ENCODE data around the gene CLCA1.
A peak's percentile ranks its signal among the peaks of the same experiment; 100 is the strongest.

The CLCA1 gene, protein sequence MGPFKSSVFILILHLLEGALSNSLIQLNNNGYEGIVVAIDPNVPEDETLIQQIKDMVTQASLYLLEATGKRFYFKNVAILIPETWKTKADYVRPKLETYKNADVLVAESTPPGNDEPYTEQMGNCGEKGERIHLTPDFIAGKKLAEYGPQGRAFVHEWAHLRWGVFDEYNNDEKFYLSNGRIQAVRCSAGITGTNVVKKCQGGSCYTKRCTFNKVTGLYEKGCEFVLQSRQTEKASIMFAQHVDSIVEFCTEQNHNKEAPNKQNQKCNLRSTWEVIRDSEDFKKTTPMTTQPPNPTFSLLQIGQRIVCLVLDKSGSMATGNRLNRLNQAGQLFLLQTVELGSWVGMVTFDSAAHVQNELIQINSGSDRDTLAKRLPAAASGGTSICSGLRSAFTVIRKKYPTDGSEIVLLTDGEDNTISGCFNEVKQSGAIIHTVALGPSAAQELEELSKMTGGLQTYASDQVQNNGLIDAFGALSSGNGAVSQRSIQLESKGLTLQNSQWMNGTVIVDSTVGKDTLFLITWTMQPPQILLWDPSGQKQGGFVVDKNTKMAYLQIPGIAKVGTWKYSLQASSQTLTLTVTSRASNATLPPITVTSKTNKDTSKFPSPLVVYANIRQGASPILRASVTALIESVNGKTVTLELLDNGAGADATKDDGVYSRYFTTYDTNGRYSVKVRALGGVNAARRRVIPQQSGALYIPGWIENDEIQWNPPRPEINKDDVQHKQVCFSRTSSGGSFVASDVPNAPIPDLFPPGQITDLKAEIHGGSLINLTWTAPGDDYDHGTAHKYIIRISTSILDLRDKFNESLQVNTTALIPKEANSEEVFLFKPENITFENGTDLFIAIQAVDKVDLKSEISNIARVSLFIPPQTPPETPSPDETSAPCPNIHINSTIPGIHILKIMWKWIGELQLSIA

GRCh38 chr1:86468501-86468977 is at the start of gene CLCA1:
CLCA1 (plus strand) TSS chr1:86468927; CDS start chr1:86468972, 45 bp downstream.
- no peak for DNase-seq

DNA sequence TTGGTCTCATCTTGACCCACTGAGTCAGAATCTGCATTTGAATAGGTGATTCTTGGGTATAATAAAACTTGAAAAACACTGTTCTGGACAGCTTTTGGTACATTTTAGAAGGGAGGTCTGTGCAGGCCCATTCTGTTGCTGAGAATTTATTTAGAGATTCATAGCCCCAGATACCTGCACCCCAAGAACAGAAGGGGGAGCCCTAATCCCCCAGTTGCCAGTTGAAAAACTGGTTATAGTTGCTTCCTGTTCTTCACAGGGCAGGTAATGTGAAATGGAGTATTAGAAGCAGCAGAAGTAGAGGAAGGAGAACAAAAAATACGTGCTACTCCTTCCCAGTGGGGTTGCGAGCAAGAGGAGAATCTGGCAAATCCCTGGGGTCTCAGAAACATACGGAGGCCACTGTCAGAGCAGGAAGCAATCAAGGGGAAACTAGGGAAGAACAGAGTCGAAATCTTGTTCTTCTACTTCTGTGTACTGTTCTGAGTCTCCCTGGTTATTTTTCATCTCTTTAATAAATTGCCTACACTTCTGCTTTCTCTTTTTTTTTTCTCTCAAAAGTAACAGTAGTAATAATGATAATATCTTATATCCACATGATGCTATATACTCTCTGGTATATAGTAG is 49.3 kb upstream of the CLCA1 start:
- peak; percentile 37 for DNase-seq

DNA sequence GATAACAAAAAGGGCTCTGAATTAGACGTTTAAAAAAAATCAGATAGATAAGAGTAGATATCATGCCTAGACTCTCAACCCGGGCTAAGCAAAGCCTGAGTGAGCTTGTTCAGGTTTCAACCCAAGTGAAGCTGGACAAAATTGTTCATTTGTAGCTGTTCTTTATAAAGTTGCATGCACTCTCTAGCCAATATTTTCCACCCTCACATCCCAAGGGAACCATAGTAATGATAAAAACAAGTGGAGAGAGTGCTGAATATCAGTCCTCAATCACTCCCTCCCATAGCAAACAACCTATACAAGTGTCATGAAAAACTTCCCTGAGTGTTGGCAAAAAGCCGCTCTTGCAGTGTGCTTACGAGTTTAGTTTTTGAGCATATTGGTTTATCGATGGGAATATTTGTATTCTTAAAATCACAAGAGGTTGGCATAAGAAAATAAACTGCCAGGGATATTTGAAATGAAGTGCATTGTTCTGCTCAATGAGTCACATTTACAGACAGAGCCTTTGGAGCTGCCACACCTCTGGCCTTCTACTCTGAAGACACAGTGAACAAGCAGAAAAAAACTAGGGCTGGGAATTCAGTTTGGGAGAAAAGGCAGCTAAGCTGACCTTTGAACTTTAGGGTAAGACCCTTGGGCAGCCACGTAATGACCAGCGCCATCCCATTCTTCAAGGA is 47.0 kb upstream of the CLCA1 start:
- DNase-seq = no peak

- DNase-seq = no peak
These were observed 45.3 kb upstream of the CLCA1 start for GRCh38 chr1:86423473-86423872.

DNA sequence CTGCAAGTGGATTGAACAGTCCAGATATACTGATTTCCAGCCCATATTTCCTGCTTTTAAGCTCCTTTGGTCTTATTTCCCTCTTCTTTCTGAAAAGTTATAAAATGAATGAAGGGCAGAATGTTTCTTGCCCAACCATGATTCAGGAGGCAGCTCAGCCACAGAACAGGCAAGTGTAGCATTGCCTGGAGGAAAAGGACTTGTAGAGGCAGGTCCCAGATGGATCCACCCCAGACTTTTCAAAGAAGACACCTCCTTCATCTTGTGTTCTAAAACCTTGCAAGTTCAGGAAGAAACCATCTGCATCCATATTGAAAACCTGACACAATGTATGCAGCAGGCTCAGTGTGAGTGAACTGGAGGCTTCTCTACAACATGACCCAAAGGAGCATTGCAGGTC is 44.9 kb upstream of the CLCA1 start, which contains the start of gene CLCA2:
Gene CLCA2 (plus strand): TSS at position 299 of the 400 bp plus-strand sequence. CDS start 77 bp downstream, at position 376.
- DNase-seq = no peak

GRCh38 chr1:86429122-86429725 is 39.5 kb upstream of the CLCA1 start:
- DNase-seq = peak; percentile 24

DNA sequence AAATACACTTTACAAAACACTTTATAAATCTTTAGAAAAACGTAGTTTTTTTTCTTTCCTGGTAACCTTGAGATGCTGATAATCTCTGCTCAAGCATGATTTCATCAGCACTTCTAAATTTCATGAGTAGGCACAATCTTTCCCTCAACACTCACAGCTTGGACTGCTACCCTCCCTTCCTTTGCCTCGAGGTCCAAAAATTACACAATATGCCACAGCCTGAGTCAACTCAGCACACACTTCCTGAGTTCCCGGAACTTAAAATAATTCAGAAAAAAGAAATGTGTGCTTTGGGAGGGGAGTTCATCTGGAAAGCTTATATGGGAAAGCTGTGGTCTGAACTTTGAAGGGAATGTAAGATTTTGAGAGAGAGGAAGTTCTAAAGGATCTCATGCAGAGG is 38.9 kb upstream of the CLCA1 start:
- DNase-seq = peak; percentile 97

- no peak for DNase-seq
These were observed 38.4 kb upstream of the CLCA1 start for GRCh38 chr1:86430376-86430775.

GRCh38 chr1:86434059-86434458 is 34.7 kb upstream of the CLCA1 start:
- DNase-seq = no peak

DNA sequence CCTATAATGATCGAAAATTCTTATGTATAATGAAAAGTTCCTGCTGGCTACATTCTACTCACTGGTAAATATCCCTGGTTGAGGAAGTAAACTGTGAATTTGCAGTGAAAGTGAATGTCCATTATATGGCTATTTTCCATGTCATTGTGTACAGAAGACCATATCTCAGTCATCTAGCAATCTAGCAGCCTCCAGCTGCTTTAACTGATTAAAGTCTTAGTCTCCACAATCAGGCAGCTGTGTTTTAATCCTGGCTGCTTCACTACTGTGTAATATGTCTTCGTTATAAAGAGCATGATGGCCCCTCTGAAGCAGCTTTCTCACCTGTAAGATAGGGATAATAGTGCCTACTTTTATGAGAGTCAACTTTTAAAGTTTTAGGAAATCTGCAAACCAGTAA is 33.4 kb upstream of the CLCA1 start:
- DNase-seq = no peak

- DNase-seq = peak; percentile 45
These were observed 32.7 kb upstream of the CLCA1 start for GRCh38 chr1:86436041-86436440.

- no peak for DNase-seq
These were observed 27.1 kb upstream of the CLCA1 start for GRCh38 chr1:86441581-86441980.

GRCh38 chr1:86441997-86442396 is 26.7 kb upstream of the CLCA1 start:
- no peak for DNase-seq

DNA sequence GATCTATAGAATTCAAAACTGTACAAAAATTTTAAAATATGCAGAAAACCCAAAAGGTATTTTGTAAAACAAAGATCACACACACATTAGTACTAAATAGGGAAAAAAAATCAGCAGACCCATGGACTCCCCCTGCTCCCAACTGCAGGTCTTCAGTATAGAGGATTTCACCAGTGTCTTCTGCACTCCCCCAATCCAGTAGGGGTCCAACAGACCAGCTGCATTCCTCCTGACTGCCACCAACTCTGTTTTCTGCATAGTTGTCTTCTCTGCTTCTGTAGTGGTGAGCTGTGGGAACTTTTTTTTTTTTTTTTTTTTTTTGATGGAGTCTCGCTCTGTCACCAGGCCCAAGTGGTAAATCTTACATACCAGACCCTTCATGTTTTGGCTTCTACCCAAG is 22.8 kb upstream of the CLCA1 start:
- peak; percentile 24 for DNase-seq

- no peak for DNase-seq
These were observed 21.4 kb upstream of the CLCA1 start for GRCh38 chr1:86447198-86447790.

DNA sequence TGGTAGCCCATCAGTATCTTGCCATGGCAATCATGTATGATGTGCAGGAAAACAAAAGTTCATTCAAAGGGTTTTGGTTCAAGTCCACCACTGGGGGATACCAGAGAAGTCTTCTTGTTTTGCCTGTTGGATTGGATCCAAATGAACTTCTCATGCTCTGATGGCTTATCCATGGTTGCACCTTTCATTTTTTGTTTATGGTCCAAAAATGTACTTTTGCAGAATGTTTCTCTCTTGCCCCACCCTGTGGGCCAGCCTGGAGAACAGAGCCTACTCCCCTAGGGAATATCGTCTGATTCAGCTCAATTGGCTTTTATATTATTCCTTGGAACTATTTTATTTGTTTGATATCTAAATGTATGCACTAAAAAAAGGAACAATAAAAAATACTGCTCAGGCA is 20.1 kb upstream of the CLCA1 start:
- DNase-seq = no peak

DNA sequence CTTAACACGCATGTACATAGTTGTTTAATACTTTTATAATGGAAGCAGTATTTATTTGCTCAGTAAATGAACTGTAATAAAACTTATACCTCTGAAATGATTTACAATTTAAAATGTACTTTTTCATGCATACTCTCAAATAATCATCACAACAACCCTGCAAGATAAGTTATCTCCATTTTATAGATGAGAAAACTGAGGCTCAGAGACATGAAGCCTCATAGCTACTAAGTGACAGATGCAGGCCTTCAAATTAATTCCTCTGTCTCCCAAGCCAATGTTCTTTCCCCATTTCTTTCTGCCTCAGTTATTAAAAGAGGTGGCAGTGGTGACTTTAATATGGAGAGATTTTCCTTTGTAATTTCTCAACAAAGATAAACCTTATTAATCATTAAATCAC is 19.6 kb upstream of the CLCA1 start:
- no peak for DNase-seq

DNA sequence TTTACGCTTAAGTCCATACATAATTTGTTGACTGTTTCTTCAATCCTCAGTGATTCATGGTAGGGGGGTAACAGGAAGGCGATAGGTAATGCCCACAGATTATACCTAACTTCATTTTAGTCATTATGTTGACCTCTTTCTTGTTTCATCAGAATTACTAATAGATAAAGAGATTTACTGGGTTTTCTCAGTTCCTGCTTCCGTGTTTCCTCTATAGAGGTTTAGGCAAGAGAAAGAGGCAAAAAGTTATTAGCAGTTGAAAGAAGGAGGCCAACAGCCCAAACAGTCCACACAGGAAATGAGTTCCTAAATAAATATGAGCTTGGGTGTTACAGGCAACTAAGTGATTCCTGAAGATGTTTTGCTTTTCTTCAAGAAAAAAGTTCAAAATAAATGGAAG is 17.9 kb upstream of the CLCA1 start:
- DNase-seq = no peak

DNA sequence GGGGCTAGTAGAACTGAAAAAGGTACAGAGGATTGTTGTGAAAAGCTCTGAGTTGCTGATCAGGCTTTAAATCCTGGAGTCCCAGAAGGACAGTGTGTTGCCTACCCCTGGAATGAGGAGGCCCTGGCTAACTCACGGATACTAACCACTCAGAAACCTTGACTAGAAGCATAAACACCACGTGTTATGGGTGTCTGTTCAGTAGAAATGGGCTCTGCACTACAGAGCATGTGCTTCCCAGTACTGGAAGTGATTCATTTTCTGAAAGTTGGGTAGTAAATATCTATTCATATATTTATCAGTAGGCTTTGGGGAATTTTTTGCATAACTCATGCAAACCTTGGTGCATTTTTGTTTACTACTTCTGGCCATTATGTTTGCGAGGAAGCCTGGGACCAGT is 15.1 kb upstream of the CLCA1 start:
- no peak for DNase-seq

DNA sequence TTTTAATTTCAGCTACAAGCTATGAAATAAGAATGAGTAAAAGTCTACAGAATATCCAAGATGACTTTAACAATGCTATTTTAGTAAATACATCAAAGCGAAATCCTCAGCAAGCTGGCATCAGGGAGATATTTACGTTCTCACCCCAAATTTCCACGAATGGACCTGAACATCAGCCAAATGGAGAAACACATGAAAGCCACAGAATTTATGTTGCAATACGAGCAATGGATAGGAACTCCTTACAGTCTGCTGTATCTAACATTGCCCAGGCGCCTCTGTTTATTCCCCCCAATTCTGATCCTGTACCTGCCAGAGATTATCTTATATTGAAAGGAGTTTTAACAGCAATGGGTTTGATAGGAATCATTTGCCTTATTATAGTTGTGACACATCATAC is 13.7 kb upstream of the CLCA1 start:
- no peak for DNase-seq

- DNase-seq = no peak
These were observed 7.7 kb upstream of the CLCA1 start for GRCh38 chr1:86460998-86461397.

DNA sequence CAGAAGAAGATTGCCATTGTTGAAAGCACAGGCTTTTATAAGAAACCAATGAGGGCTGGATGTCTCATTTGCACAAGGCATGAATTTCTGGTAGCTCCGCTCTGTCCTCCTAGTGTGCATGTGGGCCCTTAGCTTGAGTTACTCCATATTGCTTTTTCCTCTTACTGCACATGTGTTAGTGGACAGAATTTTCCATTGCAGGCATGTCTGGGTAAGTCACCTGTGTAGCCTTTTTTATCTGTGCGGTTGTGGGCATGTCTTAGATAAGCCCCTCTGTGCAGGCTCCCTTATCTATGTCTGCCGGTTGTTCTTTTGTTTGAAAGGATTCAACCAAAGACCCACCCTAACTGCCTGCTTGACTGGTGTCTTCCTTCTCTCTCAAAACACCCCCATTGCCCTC is 7.2 kb upstream of the CLCA1 start:
- DNase-seq = no peak

All from fibroblast of skin of right quadriceps (primary cell).